Ramos (cell line): ENCODE data around the gene KRT5.

Experiments used
- in situ Hi-C: fragments of 300-500 bp; cut with MboI; formaldehyde crosslinking; loops from one replicate; pipeline ENCODE4 v1.14.3; 2022; ENCODE audit warnings: low sequenced_read_pairs; ENCODE audit not compliant: unreplicated experiment

Gene KRT5

GRCh38 chr12:52539083-52539820 lies 19.1 kb upstream of the KRT5 start:
- in situ Hi-C loops: no loop called here

DNA sequence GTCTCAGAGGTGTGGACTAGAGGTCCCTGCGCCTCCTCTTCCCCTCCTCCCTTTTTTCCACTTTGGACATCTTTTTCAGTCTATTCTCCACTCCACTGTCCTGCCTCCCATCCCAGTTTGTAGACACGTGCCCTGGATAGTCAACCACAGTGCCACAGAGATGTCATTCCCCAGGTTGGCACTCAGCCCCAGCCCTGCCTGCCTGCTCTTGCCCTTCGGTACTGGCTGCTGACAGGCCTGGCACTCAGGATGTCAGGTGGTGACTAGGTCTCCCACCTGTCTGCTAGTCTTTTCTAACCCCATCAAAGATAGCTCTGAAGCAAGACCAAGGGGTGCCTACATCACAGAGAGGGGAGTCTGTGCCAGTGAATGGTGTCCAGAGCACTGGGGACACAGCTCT lies 16.9 kb upstream of the KRT5 start:
- in situ Hi-C loops: no loop called here

DNA sequence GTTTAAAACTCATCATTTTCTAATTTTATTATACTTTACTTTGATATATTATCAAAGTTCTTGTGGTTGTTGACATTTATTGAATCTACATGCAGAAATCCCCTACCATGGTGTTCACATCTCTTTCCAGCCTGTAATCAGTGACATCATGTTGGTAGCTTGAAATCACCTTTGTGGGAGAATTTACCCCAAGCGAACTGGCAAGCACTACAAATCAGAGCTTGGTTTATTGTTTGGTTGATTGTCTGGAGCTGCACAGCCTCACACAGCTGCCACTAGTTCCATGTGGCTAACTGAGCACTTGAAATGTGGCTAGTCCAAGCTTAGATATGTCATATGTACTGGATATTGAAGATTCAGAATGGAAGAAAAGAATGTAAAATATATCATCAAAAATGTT lies 15.4 kb upstream of the KRT5 start:
- in situ Hi-C loops: no loop called here

DNA sequence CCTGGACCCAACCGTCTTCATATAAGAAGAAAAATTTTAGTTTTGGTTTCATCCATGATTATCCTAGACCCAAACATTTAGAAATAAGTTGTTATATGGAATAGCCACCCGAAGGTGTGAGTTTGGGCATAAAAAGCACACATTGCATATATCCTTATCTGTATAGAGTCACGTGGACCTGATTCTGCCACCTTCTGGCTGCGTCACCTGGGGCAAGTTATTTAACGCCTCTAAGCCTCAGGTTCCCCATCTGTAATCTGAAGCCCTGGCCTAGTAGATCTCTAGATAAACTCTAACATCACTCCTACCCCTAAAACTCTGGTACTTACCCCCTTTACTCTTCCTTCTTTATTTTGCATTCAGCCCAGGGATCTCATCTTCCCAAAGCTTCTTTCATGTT lies 14.3 kb upstream of the KRT5 start:
- in situ Hi-C loops: no loop called here

GRCh38 chr12:52533686-52534470 lies 13.7 kb upstream of the KRT5 start:
- in situ Hi-C loops: no loop called here

DNA sequence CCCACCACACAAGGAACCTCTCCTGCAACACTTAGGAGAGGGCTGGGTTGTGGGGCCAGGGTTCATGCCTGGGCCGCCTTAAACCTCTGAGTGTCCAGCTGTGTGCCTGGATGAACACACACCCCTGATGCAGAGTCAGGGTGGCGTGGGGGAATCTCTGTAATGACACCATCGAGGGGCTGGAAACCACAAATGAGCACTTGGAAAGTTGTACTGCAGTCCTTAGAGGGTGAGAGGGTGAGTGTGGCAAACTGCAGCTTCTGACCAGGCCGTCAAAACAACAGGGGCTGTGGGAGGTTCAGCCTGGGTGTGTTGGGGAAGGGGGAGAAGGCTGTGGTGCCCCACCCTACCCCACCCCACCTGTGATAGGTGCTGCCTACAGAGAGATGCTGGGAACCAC lies 12.4 kb upstream of the KRT5 start:
- in situ Hi-C loops: no loop called here

DNA sequence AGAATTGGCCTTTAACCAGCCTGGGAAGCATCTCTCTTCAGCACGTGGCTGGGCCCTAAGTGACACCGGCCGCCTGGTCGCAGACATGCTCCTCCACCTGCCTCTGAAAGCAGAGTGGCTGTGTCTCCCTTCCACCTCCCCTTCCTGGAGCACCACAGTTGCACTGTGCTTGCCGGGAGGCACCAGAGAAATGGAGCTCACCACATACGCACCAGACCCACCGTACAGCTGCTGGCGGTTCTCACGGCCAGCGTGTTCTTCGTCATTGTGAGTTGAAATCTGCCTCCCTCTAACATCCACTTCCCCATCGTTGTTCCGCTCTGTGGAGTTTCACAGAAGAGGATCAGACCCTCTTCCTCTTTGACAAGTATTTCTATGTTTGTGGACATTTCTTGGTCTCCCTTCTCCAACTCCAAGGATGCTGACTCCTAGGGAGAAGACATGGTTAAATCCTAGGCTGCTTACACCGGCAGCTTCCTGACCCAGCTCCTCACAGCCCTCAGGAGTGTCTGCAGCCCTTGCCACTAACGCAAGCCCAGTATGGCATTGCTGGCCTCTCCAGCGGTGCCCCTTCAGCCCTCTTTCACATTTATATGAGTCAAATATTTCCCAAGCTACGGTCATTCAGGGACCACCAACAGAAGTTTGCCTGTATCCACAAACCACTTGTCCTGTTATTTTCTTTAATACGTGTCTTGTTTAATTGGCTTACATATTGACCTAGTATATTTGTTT lies 11.5 kb upstream of the KRT5 start:
- in situ Hi-C loops: no loop called here

DNA sequence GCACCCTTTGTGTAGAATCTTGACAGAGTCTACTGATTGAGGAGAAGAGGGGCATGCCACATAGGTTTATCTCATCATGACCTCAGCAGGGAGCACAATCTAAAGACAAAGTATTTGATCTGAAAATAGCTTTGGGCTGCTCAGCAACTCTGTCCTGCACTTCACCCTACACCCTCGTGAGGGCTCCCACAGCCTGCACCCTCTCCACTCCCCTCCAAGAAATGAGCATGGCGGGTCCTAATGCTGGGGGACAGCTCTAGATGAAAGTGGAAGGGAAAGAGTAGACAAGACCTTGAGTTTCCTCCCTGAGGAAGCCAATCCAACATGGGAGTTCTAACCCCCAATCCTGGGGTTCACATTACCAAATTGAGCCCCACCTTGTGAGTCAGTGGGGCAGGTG lies 10.7 kb upstream of the KRT5 start:
- in situ Hi-C loops: no loop called here

GRCh38 chr12:52530366-52530765 lies 10.2 kb upstream of the KRT5 start:
- in situ Hi-C loops: no loop called here

DNA sequence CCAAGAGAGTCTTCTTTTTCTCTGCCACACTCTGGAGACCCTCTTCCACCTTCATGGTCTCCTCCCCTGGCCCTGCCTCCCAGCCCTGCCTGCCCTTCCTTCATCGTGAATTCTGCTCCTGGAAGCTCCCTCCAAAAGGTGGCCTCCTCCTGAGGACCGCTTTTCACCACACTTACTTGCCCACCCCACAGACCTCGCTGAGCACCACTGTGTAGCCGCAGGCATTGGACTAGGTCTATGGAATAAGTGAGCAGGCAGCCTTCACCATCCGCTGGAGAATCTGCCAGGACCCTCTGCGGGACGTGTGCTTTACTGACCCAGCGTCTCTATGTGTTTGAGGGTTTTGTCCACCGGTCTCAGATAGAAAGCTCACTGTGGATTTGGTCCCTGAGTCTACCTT lies 9.7 kb upstream of the KRT5 start:
- in situ Hi-C loops: no loop called here

GRCh38 chr12:52529417-52529816 lies 9.2 kb upstream of the KRT5 start:
- in situ Hi-C loops: no loop called here

- in situ Hi-C loops: no loop called here
These were observed 8.5 kb upstream of the KRT5 start for GRCh38 chr12:52528641-52529143.

- in situ Hi-C loops: no loop called here
These were observed 7.1 kb upstream of the KRT5 start for GRCh38 chr12:52527121-52527800.

DNA sequence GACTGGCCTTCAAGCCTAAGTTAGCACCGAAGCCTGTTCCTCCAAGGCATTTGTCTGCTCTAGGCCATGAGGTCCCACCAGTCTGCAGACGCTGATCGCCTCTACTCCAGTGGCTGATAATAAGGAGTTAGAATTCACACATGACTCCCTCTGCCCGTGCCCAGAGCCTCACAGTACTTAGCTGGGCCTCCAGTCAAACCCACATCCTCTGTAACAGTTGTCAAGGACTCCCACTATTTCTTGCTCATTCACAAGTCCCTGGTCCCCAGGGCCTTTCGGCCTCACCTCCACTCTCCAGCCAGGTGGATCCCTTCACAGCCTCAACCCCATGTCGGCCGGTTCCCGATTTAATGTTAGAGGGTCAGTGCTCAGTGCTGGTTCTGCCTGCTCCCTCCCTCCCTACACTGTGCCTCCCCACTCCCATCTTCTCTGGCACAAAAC lies 6.3 kb upstream of the KRT5 start:
- in situ Hi-C loops: no loop called here

DNA sequence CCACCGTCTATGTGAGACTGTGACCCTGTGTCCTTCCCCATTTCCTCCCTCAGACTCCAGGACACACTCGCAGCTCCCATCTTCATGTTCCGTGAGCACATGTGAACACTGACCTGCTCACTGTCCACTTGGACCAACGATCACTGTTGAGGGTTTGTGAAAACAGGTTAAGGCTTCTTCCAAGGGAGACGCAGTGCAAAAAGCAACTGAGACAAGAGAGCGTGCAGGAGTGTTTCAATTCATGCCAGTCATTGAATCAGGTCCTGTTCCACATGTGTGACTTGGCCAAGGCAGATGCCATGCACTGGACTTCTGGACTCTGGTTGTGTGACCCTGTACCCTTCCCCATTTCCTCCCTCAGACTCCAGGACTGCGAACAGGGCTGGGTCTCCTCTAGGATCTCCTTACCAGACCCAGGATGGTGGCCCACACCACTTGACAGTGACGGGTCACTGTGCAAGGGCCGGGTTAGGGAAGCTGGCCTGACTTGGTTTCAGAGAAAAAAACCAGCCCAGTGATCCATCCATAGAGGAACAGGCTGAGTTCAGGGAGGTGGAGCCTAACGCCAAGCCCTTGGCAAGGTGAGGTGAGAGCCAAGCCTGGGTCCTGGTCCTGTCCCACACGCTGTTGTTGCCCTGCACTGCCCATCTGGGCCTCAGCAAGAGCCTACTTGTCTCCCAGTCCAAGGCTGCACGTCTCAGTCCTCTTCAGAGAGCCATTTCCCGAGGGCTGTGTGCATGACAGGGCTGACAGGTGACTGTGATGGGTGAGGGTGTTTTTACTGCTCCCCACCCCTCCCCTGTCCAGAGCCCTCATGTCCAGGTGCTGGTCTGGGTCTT lies 5.7 kb upstream of the KRT5 start:
- in situ Hi-C loops: no loop called here

DNA sequence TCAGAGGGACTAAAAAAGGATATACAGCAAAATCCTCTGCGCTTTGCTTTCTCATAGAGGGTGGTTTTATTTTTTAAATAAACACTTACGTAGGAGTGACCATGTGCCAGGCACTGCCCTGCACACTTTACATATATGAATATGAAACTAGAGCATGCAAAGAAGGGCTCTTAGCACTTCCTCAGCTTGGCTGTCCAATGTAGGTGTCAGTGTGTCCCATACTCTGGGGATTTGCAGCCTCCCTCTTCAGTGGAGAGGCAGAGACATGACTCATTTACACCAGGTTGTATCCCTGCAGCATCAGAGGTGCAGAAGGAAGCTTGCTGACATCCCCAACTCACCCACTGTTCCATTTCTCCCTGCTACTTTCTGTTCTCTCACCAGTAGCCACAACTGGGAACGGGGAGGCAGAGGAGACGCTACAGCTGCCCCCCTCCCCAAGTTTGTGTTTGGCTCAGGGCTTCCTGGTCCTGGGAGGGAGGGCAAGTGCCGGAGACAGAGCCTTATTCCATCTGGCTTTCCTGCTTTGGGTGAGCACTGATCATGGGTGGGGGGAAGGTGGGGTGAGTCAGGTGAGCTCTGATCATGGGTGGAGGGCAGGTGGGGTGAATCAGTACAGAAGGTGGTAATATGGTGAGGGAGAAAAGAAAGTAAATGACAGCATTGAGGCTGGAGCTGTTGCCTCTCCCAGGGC lies 4.9 kb upstream of the KRT5 start:
- in situ Hi-C loops: no loop called here

- in situ Hi-C loops: no loop called here
These were observed 4.2 kb upstream of the KRT5 start for GRCh38 chr12:52524241-52524897.

- in situ Hi-C loops: no loop called here
These were observed 3.6 kb upstream of the KRT5 start for GRCh38 chr12:52523824-52524223.
